Endothelial cell of umbilical vein (primary cell): ENCODE measurements around the gene SHC4. TPM values are rescaled to one million over a fixed set of nuclear protein-coding genes. Genes with fewer than 3 reads are reported as not detected.

ENCODE experiments used
- BruUV-seq: library from RNA; stranded (reverse); fragments of 400-500 nt; replicated peaks from 2 replicates; lab custom pipeline; 2021; lab: Mats Ljungman, UMichigan
- CTCF ChIA-PET: fragments of 300-600, 350-600 bp; sonication (Branson Sonifier 250); formaldehyde crosslinking; loops from one replicate; lab custom pipeline; 2021; ENCODE audit warnings: antibody characterized with exemption, inconsistent platforms; lab: Charles Lee
- POLR2A ChIA-PET: fragments of 300-600, 350-600 bp; sonication (Branson Sonifier 250); formaldehyde crosslinking; loops from one replicate; lab custom pipeline; 2021; ENCODE audit warnings: antibody characterized with exemption, inconsistent platforms; lab: Charles Lee
- DNase-seq: peaks from one replicate; pipeline ENCODE4 v3.0.0-alpha.2; 2011; ENCODE audit warnings: low read depth, low spot score
- FAIRE-seq: peaks from 2 replicates; lab custom pipeline; 2011; peaks lifted over from hg19 to GRCh38; lab: Jason Lieb, UNC
- H2AFZ ChIP-seq: 2 replicates; pipeline ENCODE4 v1.6.0; 2012; ENCODE audit warnings: low read depth, low read length, control low read depth, inconsistent platforms
- H3K27ac ChIP-seq: 2 replicates; pipeline ENCODE4 v1.5.1; 2011; ENCODE audit warnings: low read depth, mild to moderate bottlenecking, control low read depth, low read length, moderate library complexity; ENCODE audit not compliant: insufficient read depth
- H3K27me3 ChIP-seq, 2 experiments: 2 replicates each; pipeline versions ENCODE4 v1.6.0 to v1.6.1; 2011; ENCODE audit warnings: low read length in 2 of 2, mixed read lengths in 1 of 2; ENCODE audit not compliant: control insufficient read depth in 2 of 2, insufficient read depth in 2 of 2
- H3K36me3 ChIP-seq, 2 experiments: 2 replicates in 1 of 2; 3 replicates in 1 of 2; pipeline ENCODE4 v1.5.1; 2011; ENCODE audit warnings: low read length in 2 of 2, mild to moderate bottlenecking in 1 of 2, moderate library complexity in 1 of 2; ENCODE audit not compliant: control insufficient read depth in 2 of 2, insufficient read depth in 2 of 2; ENCODE audit errors: extremely low read depth in 1 of 2
- H3K4me1 ChIP-seq: 3 replicates; pipeline ENCODE4 v1.5.1; 2011; ENCODE audit warnings: mild to moderate bottlenecking, low read length; ENCODE audit not compliant: control insufficient read depth, insufficient read depth; ENCODE audit errors: extremely low read depth
- H3K4me2 ChIP-seq: 2 replicates; pipeline ENCODE4 v1.6.1; 2011; ENCODE audit warnings: low read length, control low read depth, mixed read lengths; ENCODE audit not compliant: insufficient read depth
- H3K4me3 ChIP-seq, 3 experiments: fragments of 200-600 bp in 1 of 3; sonication (generic), shearing (Covaris generic) in 1 of 3; replicated peaks in 1 of 3; 2 replicates each; pipeline ENCODE4 v1.5.1; 2011 to 2016; ENCODE audit warnings: control low read depth in 3 of 3, low read length in 3 of 3, mild to moderate bottlenecking in 2 of 3, inconsistent platforms in 1 of 3, low read depth in 1 of 3, moderate library complexity in 1 of 3; ENCODE audit not compliant: insufficient read depth in 1 of 3
- H3K79me2 ChIP-seq: 2 replicates; pipeline ENCODE4 v1.6.0; 2012; ENCODE audit warnings: low read length, inconsistent platforms; ENCODE audit not compliant: control insufficient read depth, insufficient read depth
- H3K9ac ChIP-seq: replicated peaks from 2 replicates; pipeline ENCODE3; 2011; ENCODE audit warnings: low read length, control low read depth; ENCODE audit not compliant: insufficient read depth; ENCODE audit errors: extremely low read depth
- H3K9me1 ChIP-seq: replicated peaks from 3 replicates; pipeline ENCODE4 v1.6.0; 2011; ENCODE audit warnings: mild to moderate bottlenecking, low read length; ENCODE audit not compliant: control insufficient read depth, insufficient read depth; ENCODE audit errors: extremely low read depth
- H3K9me3 ChIP-seq: replicated peaks from 2 replicates; pipeline ENCODE4 v1.5.1; 2012; ENCODE audit warnings: low read length, inconsistent platforms; ENCODE audit not compliant: control insufficient read depth, insufficient read depth
- H4K20me1 ChIP-seq: replicated peaks from 2 replicates; pipeline ENCODE3; 2011; ENCODE audit warnings: mild to moderate bottlenecking, low read length; ENCODE audit not compliant: control insufficient read depth, insufficient read depth; ENCODE audit errors: extremely low read depth
- FOS ChIP-seq: IDR thresholded peaks from 2 replicates; pipeline ENCODE4 v1.6.1; 2011; ENCODE audit warnings: mild to moderate bottlenecking, low read length, moderate library complexity, borderline replicate concordance; ENCODE audit not compliant: insufficient read depth
- GATA2 ChIP-seq: IDR thresholded peaks from 2 replicates; pipeline ENCODE4 v1.7.0; 2011; ENCODE audit warnings: low read depth, mild to moderate bottlenecking, moderate library complexity, mixed read lengths, low read length; ENCODE audit not compliant: insufficient read length, insufficient read depth
- JUN ChIP-seq: IDR thresholded peaks from 2 replicates; pipeline ENCODE4 v1.6.1; 2011; ENCODE audit warnings: borderline replicate concordance, low read depth; ENCODE audit not compliant: insufficient read length, insufficient read depth
- dilution Hi-C: fragments of 300-500 bp; cut with MboI; formaldehyde crosslinking; loops from one replicate; pipeline ENCODE4 v1.15.0; 2019; ENCODE audit warnings: low sequenced_read_pairs; ENCODE audit not compliant: extremely low pct_ligation_motif_present
- intact Hi-C: fragments of 100-400 bp; cut with micrococcal nuclease; formaldehyde crosslinking; loops from one replicate; pipeline ENCODE4 v1.10.0; 2022
- polyA plus RNA-seq, 4 experiments: library from polyadenylated mRNA; depleted of rRNA in 3 of 4; stranded (reverse) in 3 of 4; unstranded in 1 of 4; fragments of >200 nt; gene quantifications; 2 replicates each; pipeline versions ENCODE4 v1.2.1 to v1.2.3, GENCODE V29; 2011 to 2012; ENCODE audit warnings: missing spikeins in 1 of 4
- total RNA-seq: library from RNA; stranded (reverse); gene quantifications from 2 replicates; pipeline ENCODE4 v1.2.3, GENCODE V29; 2021
- TF ChIP-seq, protein P1 (sequence below): IDR thresholded peaks from 2 replicates; pipeline ENCODE4 v1.6.1; 2011; ENCODE audit not compliant: insufficient read depth, insufficient read length

SHC4 gene
- total and polyA plus RNA-seq, 2 donors (not counting 3 experiments of a cell fraction or from before 2014, with no cell fraction given): 0.20 TPM; not detected in 1

- CTCF ChIA-PET: interaction anchor here (1.0 to 3.1 kb wide), 3 partner anchors 12 to 29 kb away, joined by 4 to 11 read pairs (median 7); no protein-coding TSS in a partner anchor
- Histone ChIP-seq H3K36me3 (no peaks in the 10 kb centered on the region), H3K9me3 (no peaks in the 10 kb centered on the region), H3K4me1 (peaks cover 7% of the 10 kb centered on the region), H2AFZ (no peak overlapping the region), H3K4me2 (no peak overlapping the region), H3K4me3 (no peak overlapping the region), H3K9me1 (no peaks in the 10 kb centered on the region), H3K27me3 (peaks cover 2 to 6% of the 10 kb centered on the region in 2 experiments), H3K79me2 (no peaks in the 10 kb centered on the region), H4K20me1 (no peaks in the 10 kb centered on the region), H3K27ac (no peak overlapping the region), H3K9ac (no peak overlapping the region)
- no TSS peak for BruUV-seq
- dilution Hi-C loops (no loop called here), intact Hi-C loops (no loop called here)
- no peak for TF ChIP-seq JUN
- POLR2A ChIA-PET: no interaction called here
- FAIRE-seq (no peak), DNase-seq (no peak)
Measured at GRCh38 chr15:48946840-48947187, 16.9 kb downstream of the SHC4 start.

- H3K4me1 ChIP-seq: peaks cover 7% of the 10 kb centered on the region
- no peak overlapping the region for H3K27ac ChIP-seq
- CTCF ChIA-PET: interaction anchor here (0.9 to 3.1 kb wide), 6 partner anchors 13 to 200 kb away, joined by 4 to 11 read pairs (median 6); partner anchors contain the start of gene SHC4
- no TSS peak for BruUV-seq
- H3K9me3 ChIP-seq: no peaks in the 10 kb centered on the region
- H3K9ac ChIP-seq: no peak overlapping the region
- no peaks in the 10 kb centered on the region for H4K20me1 ChIP-seq
- dilution Hi-C loops (no loop called here), intact Hi-C loops (no loop called here)
- DNase-seq (peak; percentile 8), FAIRE-seq (peak; percentile 62)
- H3K4me3 ChIP-seq: no peak overlapping the region
- no peak overlapping the region for H3K4me2 ChIP-seq
- H3K36me3 ChIP-seq: no peaks in the 10 kb centered on the region
- no peaks in the 10 kb centered on the region for H3K9me1 ChIP-seq
- POLR2A ChIA-PET: no interaction called here
- peaks cover 2% of the 10 kb centered on the region in 2 experiments for H3K27me3 ChIP-seq
- no peaks in the 10 kb centered on the region for H3K79me2 ChIP-seq
- H2AFZ ChIP-seq: no peak overlapping the region
- TF ChIP-seq GATA2 (no peak), FOS (peak; percentile 65)
- TF ChIP-seq, protein P1, sequence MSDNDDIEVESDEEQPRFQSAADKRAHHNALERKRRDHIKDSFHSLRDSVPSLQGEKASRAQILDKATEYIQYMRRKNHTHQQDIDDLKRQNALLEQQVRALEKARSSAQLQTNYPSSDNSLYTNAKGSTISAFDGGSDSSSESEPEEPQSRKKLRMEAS: no peak
Measured at GRCh38 chr15:48946074-48946839, 17.5 kb downstream of the SHC4 start.
